T-helper 22 cell (primary cell): ENCODE results near the gene POLR1D.
A peak's percentile ranks its signal among the peaks of the same experiment; 100 is the strongest.
"Not testable (repeated sequence)": the region's sequence is repeated elsewhere in the genome, so short reads cannot be mapped to it uniquely, and the experiment has no call there.

ENCODE experiments used
- DNase-seq: peaks from one replicate; pipeline ENCODE4 v3.0.0-alpha.2; 2020; ENCODE audit warnings: low read depth

Gene POLR1D

DNA sequence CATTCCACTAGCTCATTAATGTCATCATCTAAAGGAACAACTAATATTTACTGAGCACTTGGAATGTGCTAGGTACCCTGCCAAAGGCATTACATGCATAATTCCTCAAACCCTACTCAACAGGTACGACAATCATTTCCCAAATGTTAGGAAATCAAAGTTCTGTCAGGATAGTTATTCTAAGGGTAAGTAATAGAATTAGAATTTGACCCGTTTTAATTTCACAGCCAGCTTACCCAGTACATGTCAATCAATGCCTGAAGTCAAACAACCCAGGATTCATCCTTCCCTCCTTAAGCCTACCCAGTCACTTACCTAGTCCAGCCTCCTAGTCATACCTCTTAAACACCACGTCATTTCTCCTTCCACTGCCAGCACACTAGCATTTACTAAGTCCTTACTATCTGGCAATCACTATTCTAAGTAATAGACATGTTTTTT is 3.8 kb upstream of the POLR1D start:
- no peak for DNase-seq

DNA sequence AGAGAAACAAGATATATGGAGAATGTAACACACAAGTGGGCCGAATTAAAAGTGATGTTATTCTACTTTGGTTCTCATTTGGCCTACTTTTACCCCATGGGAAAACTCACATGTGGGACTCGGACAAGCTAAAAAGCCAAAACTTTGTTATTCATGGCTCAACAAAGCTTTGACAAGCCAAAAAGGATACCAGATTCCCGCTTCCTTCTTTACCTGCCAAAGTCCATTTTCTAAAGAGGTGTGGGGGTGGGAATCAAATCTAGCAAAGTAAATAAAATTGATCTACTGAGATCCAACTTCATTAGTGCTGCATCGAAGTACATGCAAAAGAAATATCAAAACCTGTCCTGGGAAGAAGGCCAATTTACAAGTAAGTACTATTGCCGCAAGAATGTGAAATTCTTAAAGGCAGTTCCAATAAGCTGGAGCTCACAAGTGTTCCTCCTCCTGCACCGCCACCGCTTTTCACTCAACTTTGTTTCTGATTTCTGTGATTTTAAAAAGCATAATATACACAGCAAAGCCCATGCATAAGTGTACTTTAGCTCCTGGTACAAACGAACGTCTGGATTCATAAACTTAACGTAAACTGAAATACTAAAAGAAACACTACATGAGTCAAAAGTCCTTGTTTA is 2.5 kb upstream of the POLR1D start:
- DNase-seq = no peak

DNA sequence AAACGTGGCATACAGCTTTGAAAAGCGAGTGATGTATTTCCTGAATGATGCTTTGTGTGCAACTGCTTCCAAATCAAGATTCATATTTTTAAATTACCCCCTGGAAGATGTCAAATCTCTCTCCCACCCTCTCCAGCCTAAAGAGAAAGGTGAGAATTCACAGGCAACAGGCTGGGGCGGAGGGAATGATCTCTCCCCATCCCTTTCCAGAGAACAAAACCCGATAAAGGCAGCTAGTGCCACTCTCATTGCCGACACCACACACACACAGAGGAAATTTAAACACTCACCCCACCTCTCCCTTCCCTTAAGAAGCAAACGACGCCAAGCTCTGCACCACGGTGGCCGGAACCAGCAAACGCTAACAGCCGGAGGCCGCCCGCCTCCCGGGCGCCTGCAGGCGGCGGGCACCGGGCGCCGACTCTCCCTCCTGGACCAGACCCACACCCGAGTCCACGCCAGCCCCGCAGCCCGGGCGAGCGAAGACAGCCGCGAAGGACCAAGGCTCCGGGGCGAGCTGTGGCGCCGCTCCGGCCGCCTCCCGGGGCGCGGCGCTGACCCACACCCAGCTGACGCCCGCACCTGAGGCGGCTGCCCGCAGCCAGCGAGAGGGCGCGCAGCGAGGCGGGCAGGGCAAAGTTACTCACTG is 1.8 kb upstream of the POLR1D start:
- DNase-seq = no peak

DNA sequence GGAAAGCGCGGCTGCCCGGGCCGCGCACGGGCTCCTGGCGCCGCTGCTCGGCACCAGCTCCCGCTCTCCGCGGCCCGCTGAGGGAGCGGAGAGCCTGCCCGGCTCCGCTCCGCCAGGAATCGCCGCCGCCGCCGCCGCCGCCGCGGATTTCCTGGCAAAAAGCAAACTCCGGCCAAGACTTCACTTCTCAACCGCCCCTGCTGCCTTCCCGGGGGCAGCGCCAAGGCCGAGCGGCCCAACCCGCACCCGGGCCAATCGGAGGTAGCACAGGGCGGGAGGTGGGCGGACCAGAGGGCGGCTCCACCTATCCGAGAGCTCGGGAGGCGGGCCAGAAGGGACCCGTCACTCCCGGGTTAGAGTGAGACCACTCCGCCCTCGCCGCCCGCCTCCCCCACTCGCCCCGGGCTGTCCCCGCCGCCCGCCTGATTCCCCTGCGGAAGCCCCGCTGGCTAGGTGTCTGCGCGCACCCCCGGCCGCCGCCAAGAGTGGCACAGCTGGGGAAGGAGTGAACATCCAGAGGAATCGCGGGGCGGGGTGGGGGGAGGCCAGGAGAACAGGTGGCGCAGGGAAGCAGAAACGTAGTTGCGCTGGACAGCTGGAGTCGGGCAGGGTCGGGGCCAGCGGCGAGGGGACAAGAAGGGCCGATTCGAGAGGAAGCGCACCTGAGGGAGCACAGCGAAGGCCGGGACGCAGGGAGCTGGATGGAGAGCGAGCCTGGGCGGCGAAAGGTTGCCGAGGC is 1.1 kb upstream of the POLR1D start, which contains the start of gene LNX2:
LNX2 (minus strand) TSS at position 153 of the 739 bp plus-strand sequence. CDS start 38,826 bp downstream, outside the sequence.
- peak; percentile 92 for DNase-seq

DNA sequence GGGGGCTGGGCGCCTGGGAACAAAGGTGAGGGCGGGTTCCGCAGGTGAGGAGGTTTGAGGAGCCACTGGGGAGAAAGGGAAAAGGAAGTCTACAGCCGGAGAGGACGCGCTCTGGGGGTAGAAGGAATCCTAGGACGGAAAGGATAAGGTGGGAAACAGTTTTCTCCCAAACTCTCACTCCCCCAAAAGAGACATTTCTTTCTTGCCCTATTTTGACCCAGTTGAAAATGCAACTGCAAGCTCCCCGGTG is 651 bp upstream of the POLR1D start:
- no peak for DNase-seq

DNA sequence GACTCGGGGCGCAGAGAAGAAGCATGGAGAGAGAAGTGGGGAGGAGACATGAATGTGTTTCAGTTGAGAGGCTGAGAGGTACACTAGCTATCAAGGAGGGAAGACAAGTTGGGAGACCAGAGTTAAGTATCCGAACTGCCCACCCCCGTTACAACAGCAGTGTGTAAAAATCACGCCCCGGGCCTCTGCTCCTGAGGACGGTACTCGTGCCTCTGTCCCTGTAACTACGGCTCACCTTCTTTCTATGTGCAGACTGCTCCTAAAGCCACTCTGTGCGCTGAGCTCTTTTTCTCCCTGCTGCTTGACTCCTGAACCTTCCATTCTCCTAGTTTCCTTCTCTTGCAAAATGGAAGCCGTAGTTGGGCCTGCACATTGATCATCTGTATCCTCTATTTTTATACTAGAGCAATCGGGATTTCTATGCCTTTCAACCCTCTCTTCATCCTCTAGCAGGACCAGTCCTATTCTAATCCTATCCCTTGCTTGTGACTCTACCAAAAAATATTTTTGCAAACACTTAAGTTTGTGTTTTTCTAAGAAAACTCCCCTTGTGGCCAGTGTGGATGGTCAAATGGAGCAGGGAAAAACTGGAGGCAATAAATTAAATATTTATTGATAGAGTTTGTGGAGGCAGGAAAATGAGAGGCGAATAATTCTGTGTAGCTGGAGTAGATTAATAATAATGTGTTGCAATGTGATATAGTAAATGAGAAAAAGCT is 569 bp downstream of the POLR1D start:
- DNase-seq = peak; percentile 1

DNA sequence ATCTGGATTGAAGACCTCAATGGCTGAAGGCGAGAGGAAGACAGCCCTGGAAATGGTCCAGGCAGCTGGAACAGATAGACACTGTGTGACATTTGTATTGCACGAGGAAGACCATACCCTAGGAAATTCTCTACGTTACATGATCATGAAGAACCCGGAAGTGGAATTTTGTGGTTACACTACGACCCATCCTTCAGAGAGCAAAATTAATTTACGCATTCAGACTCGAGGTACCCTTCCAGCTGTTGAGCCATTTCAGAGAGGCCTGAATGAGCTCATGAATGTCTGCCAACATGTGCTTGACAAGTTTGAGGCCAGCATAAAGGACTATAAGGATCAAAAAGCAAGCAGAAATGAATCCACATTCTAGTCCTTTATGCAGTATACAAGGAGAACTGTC is 1.2 kb downstream of the POLR1D start:
- DNase-seq = no peak

DNA sequence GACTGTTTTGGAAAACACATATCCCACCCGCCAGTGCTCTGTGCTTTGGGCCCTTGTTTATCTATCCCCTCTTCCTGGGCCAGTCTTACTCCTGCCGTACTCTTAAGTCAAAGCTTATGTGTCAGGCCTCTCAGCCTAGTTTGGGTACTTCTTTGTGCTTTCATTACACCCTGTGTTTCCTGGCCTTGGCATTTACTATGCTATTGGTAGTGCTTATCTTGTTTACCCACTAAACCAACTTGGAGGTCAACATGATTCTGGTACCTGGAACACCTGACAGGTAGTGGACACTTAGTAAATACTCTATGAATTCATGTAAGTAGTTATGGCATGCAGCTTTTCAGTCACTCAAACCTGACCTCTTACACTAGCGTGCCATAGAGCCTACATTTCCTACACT is 2.4 kb downstream of the POLR1D start:
- DNase-seq = no peak

DNA sequence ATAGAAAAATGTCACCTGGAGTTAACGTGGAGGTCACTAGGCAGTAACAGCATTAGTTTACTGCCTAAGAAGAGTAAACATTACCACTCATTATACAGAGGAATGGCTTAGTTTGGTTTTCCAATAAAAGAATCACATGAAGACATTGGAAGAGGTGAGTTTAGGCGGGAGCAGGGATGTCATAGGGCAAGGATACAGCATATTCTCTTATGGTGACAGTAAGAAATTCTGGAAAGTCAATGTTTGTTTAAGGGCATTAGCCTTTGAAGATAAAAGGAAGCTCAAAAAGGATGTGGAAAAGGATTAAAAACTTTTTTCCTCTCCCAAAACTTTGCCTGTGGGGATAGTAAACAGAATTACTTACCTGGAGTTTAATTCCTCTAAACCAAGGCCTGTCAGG is 4.1 kb downstream of the POLR1D start:
- no peak for DNase-seq

DNA sequence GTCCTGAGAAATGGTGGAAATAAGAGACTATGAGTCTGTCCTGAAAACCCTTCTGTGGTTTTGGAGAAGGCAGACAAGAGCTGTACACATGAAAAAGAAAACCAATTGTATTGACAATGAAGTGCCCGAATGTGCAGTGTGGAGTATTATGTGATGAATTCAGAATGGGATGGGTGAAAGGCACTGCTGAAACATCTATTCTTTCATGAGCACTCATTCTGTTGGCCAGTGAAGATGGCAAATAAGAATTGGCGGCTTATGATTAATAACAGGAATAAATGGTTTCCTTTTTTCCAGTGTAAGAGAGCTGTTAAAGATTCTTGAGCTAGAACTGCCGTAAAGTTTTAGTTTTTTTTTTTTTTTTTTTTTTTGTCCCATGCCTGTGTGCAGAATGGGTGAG is 5.7 kb downstream of the POLR1D start:
- no peak for DNase-seq

DNA sequence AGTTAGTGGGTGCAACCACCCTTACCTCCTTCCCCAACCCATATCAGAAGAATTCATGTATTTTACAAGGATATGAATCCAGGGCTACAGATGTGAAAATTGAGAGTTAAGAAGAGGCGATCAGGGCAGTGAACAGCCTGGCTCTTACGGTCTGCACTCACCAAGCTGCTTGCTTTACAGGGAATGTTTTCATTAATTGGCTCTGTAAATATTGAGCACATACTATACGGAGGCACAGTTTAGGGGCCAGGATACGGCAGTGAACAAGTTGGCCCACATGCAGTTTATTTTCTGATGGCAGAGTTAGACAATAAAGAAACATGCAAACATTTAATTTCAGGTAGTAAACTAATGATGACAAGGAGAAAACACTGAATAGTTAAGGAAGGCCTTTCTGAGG is 6.4 kb downstream of the POLR1D start:
- DNase-seq = no peak

DNA sequence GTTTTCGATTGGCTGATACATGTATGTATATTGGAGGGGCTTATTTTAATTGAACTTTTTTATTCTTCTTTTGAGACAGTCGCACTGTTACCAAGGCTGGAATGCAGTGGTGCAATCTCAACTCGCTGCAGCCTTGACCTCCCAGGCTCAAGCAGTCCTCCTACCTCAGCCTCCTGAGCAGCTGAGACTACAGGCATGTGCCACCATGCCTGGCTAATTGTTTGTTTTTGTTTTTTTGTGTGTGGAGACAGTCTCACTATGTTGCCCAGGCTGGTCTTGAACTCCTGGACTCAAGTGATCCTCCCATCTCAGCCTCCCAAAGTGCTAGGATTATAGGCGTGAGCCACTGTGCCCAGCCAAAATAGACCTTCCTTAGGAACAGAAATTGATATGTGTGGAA is 7.1 kb downstream of the POLR1D start:
- not testable (repeated sequence) for DNase-seq

DNA sequence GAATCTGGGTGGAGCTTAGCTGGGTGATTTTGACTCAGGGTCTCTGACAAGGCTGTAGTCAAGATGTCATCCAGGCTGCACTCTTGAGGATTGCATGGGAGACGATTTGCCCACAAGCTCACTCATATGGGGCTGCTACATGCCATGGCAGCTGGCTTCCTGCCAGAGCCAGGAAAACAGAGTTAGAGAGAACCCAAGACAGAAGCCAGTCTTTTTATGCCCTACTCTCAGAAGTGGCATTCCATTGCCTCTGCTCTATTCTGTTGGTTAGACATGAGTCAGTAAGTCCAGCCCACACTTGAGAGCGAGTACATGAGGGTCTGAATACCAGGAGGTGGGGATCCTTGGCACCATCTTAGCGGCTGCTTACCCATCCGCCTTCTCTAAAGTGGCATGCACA is 9.5 kb downstream of the POLR1D start:
- no peak for DNase-seq

DNA sequence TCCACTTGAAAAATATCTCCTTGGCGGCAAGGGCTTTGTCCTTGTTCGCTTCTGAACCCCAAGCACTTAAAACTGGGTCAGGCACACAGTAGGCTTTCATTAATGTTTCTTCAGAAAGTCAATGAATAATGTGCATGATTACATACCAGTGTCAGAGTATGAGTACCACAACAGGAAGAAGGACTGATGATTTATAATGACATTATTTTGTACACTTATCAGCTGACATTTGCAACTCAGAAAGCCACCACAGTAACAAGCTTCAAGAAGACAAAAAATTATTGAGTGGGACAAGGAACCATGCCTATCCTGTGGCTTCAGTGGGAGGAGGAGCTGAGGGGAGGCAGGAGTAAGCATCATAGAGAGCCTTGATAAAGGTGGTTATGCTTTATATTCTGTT is 10.0 kb downstream of the POLR1D start:
- no peak for DNase-seq

DNA sequence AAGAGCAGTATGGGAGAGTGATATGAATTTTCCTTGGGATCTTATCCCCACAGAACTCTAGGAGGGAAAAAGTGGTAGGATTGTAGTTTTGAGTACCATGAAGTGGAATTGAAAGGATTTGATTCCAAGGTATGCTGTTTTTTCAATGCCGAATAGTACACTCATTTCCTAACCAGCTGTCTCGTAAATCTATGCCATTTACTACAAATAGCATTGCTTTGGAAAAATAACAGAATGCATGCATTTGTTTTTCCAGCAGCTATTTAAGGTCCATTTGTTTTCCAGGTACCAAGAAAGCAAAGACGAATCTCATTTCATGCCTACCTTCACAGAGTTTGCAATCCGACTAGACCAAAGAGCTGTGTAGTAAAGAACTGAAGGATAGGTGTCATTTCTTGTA is 10.5 kb downstream of the POLR1D start:
- DNase-seq = no peak

DNA sequence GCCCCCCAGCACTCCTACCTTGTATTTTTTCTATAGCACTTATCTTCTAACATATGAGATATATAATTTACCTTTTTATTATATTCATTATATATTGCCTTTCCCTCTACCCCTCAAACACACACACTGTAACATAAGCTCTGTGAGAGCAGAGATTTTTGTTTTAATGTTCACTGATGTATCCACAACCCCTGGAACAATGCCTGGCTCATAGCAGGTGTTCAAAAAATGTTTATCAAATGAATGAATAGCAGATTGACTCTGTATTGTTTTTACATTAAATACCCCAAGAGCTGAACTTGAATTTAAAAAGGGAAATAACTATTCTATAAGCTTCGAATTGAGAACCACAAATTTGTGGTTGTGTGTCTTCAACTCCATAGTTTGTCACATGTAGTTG is 11.0 kb downstream of the POLR1D start:
- DNase-seq = no peak

DNA sequence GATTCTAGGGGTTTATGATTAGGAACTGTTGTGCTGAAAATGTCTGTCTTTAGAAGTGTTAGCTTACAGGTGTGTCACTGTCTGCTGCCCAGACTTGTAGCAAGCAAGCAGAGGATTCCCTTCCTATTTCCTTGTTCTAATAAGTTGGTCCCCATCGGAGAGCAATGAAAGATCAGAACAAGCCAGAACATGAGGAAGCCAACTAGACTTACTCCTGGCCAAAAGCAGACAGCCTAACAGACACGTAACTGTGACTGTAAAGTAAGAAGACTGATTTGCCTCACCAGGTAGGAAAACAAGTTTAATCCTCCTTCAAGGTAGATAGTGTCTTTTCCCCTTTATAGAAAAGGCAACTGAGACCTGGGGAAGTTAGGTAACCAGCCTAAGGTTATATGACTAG is 12.5 kb downstream of the POLR1D start:
- DNase-seq = no peak

DNA sequence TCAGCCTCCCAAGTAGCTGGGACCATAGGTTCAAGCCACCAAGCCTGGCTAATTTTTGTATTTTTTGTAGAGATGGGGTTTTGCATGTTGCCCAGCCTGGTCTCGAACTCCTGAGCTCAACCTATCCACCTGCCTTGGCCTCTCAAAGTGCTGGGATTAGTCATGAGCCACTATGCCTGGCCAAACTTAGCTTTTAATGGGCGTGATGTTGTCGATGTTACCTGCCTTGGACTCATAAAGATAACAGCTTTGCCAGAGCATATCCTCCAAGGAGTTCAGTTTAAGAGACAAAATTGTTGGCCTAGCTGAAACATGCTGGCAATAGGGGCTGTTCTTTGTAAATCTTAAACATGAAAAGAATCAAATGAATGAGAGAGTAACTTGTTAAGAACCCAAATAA is 13.1 kb downstream of the POLR1D start:
- DNase-seq = no peak

DNA sequence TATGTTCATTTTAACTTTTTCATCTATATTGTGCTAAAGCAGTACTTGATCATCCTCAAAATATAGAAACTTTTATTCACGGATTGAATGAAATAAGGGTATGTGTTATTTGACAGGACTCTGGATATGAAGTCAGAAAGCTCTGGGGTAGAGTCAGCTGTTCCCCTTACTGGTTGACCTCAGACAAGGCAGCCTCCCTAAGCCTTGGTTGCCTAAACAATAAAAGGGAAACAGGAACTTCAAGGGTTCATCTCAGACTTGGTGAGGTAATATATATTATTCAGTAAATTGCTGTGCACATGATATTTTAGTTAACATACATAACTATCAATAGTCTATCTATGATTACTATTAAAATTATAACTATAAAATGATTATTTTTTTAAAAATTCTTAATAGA is 13.6 kb downstream of the POLR1D start:
- DNase-seq = no peak

DNA sequence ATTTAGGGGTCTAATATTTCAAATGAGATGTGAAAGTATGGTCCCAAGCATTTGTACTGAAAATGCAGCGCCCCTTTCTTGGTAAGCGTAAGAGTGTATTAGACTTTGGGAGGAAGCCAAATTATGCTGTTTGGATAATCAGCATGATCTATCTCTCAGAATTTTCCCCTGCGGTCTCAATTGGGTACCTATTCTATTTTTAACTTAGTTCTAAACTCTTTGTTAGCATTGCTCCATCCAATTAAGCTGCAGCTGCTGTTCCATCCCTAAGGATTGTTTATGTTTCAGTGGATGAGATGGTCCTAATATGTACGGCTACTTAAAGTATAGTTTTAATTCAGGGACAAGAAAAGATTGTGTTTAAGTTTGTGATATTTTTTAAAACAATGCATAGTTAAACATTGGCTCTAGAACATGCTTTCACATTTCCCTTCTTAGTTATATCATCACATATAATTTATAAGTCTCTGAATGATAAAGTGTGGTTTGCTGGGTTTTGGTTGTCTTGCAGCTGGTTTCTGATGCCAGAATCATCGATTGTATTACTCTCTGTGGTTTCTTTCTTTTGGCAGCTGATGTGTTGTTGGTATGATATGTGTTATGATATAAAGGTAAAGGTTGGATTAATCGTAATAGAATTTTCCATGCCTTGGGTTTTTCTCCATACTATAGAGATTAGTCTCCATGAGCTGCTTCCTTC is 15.0 kb downstream of the POLR1D start:
- DNase-seq = no peak

DNA sequence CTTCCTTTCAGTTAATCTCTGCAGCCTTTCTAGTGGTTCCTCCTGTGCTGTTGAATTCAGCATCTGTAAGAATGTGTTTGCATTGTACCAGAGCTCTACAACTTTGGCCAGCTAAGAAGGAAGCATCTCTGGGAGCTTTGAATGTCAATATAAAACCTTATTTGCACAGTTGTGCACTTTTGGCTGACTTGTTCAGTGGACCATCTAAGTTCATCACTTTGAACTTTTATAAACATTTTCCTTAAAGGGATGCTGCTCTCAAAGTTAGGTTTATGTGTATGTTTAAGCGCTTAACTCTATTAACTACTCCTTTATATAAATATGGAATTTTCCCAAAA is 15.6 kb downstream of the POLR1D start:
- no peak for DNase-seq

DNA sequence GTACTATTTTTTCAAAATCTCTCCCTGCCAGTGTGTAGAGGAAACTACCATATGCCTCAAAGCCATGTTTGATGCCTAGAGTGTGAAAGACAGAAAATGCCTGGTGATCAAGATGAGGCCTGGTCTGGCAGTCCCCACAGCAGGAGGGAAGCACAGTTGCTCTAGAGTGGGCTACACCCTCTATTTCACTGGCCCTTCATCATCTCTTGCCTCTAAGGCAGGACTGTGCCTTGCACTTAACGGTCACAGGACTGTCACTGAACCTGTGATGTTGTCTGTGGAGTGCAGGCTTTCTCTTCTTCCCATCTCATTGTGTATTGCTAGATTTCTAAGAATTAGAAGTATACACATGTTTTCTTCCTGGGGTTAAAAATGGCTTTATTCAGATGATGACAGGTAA is 16.3 kb downstream of the POLR1D start:
- no peak for DNase-seq

DNA sequence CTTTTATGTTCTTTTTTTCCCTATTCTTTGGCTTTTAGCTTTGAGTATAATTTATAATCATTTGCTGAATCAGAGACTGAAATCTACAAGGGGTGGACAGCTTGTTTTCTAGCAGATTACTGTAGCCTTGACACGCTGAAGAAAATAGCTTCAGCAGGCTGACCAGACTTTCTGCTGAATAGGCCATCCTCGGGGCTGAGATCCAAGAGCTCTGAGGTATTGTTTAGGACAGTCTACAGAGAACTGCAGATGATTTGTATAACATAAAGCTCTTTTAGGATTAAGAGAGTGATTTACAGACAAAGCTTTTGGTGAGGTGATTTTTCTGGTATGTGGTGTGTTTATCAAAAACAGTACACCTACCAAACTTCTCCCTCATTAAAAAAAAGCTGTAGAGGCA is 16.8 kb downstream of the POLR1D start:
- DNase-seq = no peak
